Astrocyte of the cerebellum (primary cell): ENCODE measurements around the gene MYO16.

ENCODE experiments used
- DNase-seq: peaks from one replicate; pipeline ENCODE4 v3.0.0-alpha.2; 2011; ENCODE audit warnings: low read depth
- H3K4me3 ChIP-seq: 2 replicates; pipeline ENCODE4 v1.5.1; 2011; ENCODE audit warnings: mild to moderate bottlenecking, low read depth, low read length, moderate library complexity
- CTCF ChIP-seq: IDR thresholded peaks from 2 replicates; pipeline ENCODE4 v1.5.1; 2012; ENCODE audit warnings: low read length, low read depth, moderate library complexity, mild to moderate bottlenecking; ENCODE audit errors: missing control alignments
- in situ Hi-C: cut with HindIII; loops from 2 replicates; pipeline ENCODE4 v1.10.0; 2017; ENCODE audit warnings: low sequenced_read_pairs

Gene MYO16

GRCh38 chr13:108925070-108925469 is 295.7 kb downstream of the MYO16 start:
- no peak for TF ChIP-seq CTCF
- in situ Hi-C loops, result no loop called here
- no peak overlapping the region for H3K4me3 ChIP-seq
- DNase-seq, result no peak

GRCh38 chr13:108926862-108927261 is 297.5 kb downstream of the MYO16 start:
- TF ChIP-seq CTCF, result no peak
- no peak for DNase-seq
- in situ Hi-C loops, result no loop called here
- H3K4me3 ChIP-seq, result no peak overlapping the region

- no peak for DNase-seq
- TF ChIP-seq CTCF, result no peak
- no peak overlapping the region for H3K4me3 ChIP-seq
- in situ Hi-C loops, result no loop called here
Observed at GRCh38 chr13:108927615-108928014, 298.2 kb downstream of the MYO16 start.

GRCh38 chr13:108929532-108930206 is 300.3 kb downstream of the MYO16 start:
- no peak for TF ChIP-seq CTCF
- no peak overlapping the region for H3K4me3 ChIP-seq
- no peak for DNase-seq
- in situ Hi-C loops, result no loop called here

GRCh38 chr13:108932196-108932595 is 302.8 kb downstream of the MYO16 start:
- no peak for TF ChIP-seq CTCF
- in situ Hi-C loops, result no loop called here
- no peak overlapping the region for H3K4me3 ChIP-seq
- no peak for DNase-seq

- TF ChIP-seq CTCF, result no peak
- in situ Hi-C loops, result no loop called here
- DNase-seq, result no peak
- no peak overlapping the region for H3K4me3 ChIP-seq
Observed at GRCh38 chr13:108933061-108933460, 303.6 kb downstream of the MYO16 start.
